ENCODE measurements around the gene CHMP3. TPM values are rescaled to one million over a fixed set of nuclear protein-coding genes. Genes with fewer than 3 reads are reported as not detected.

Gene CHMP3
- total and polyA plus RNA-seq, 4 donors: 49.4 to 127 (median 99.5) TPM

- H3K9me3 ChIP-seq (ENCODE audit: control insufficient read depth in 4 of 4, insufficient read depth in 3 of 4, low read length in 3 of 4): peaks cover 0 to under 1% (median under 1%) of the 10 kb centered on the region in 4 donors
- TF ChIP-seq CTCF (IDR thresholded peaks at IDR 0.05; ENCODE audit: control extremely low read depth, extremely low read depth): no peak
- H3K9ac ChIP-seq (ENCODE audit: insufficient read depth in 1 of 2, low read length in 2 of 2): no peak overlapping the region
- DNase-seq (no peak), ATAC-seq (ENCODE audit: insufficient read depth, low FRiP score) (no peak)
- H3K4me3 ChIP-seq: no peak overlapping the region
- no peaks in the 10 kb centered on the region for H3K27me3 ChIP-seq (ENCODE audit: control insufficient read depth in 3 of 3, insufficient read depth in 3 of 3, low read length in 2 of 3)
- H3K27ac ChIP-seq (ENCODE audit: low read depth in 1 of 2, low read length in 1 of 2): no peak overlapping the region
- peaks cover 3 to 9% (median 5%) of the 10 kb centered on the region in 4 donors for H3K36me3 ChIP-seq (ENCODE audit: control insufficient read depth in 4 of 4, insufficient read depth in 4 of 4, low read length in 4 of 4)
- no peaks in the 10 kb centered on the region for H3K4me1 ChIP-seq (ENCODE audit: control insufficient read depth in 5 of 5, insufficient read depth in 5 of 5, low read length in 5 of 5)
- 89 to 93% methylated on average over 11 of the region's 11 CpGs for WGBS, 2 donors
Measured at GRCh38 chr2:86525421-86526340, 37.6 kb downstream of the CHMP3 start.

- ATAC-seq (ENCODE audit: insufficient read depth, low FRiP score) (no peak), DNase-seq (no peak)
- TF ChIP-seq CTCF (IDR thresholded peaks at IDR 0.05; ENCODE audit: control extremely low read depth, extremely low read depth): no peak
- H3K36me3 ChIP-seq (ENCODE audit: control insufficient read depth in 4 of 4, insufficient read depth in 4 of 4, low read length in 4 of 4): peaks cover under 1 to 8% (median 6%) of the 10 kb centered on the region in 4 donors
- no peak overlapping the region for H3K27ac ChIP-seq (ENCODE audit: low read depth in 1 of 2, low read length in 1 of 2)
- H3K9ac ChIP-seq (ENCODE audit: insufficient read depth in 1 of 2, low read length in 2 of 2): no peak overlapping the region
- H3K4me3 ChIP-seq: no peak overlapping the region
- H3K27me3 ChIP-seq (ENCODE audit: control insufficient read depth in 3 of 3, insufficient read depth in 3 of 3, low read length in 2 of 3): no peaks in the 10 kb centered on the region
- peaks cover 0 to 17% (median 0%) of the 10 kb centered on the region in 5 donors for H3K4me1 ChIP-seq (ENCODE audit: control insufficient read depth in 5 of 5, insufficient read depth in 5 of 5, low read length in 5 of 5)
- peaks cover 0 to 6% (median 1%) of the 10 kb centered on the region in 4 donors for H3K9me3 ChIP-seq (ENCODE audit: control insufficient read depth in 4 of 4, insufficient read depth in 3 of 4, low read length in 3 of 4)
- WGBS, 2 donors: 97 to 98% methylated on average over 4 of the region's 4 CpGs
Measured at GRCh38 chr2:86523491-86523890, 39.8 kb downstream of the CHMP3 start.

GRCh38 chr2:86522711-86523110 is 40.5 kb downstream of the CHMP3 start:
- peaks cover 0 to 18% (median 0%) of the 10 kb centered on the region in 5 donors for H3K4me1 ChIP-seq (ENCODE audit: control insufficient read depth in 5 of 5, insufficient read depth in 5 of 5, low read length in 5 of 5)
- peaks cover 0 to 6% (median 1%) of the 10 kb centered on the region in 4 donors for H3K9me3 ChIP-seq (ENCODE audit: control insufficient read depth in 4 of 4, insufficient read depth in 3 of 4, low read length in 3 of 4)
- WGBS, 2 donors: 85 to 87% methylated on average over 2 of the region's 2 CpGs
- no peaks in the 10 kb centered on the region for H3K27me3 ChIP-seq (ENCODE audit: control insufficient read depth in 3 of 3, insufficient read depth in 3 of 3, low read length in 2 of 3)
- no peak overlapping the region for H3K4me3 ChIP-seq
- ATAC-seq (ENCODE audit: insufficient read depth, low FRiP score): no peak
- peak in 1 of 3 donors; percentile 12 for DNase-seq
- H3K9ac ChIP-seq (ENCODE audit: insufficient read depth in 1 of 2, low read length in 2 of 2): no peak overlapping the region
- TF ChIP-seq CTCF (IDR thresholded peaks at IDR 0.05; ENCODE audit: control extremely low read depth, extremely low read depth): no peak
- peaks cover 0 to 6% (median 6%) of the 10 kb centered on the region in 4 donors for H3K36me3 ChIP-seq (ENCODE audit: control insufficient read depth in 4 of 4, insufficient read depth in 4 of 4, low read length in 4 of 4)
- H3K27ac ChIP-seq (ENCODE audit: low read depth in 1 of 2, low read length in 1 of 2): peak overlapping the region in 1 of 2 donors; percentile 31
